ENCODE data around the gene STXBP6.

STXBP6 gene

GRCh38 chr14:24890716-24891115 is 159.2 kb downstream of the STXBP6 start:
- no peak for DNase-seq
- no peak for ATAC-seq
- no peaks in the 10 kb centered on the region for H3K27me3 Mint-ChIP-seq
- no peak overlapping the region for H3K27ac Mint-ChIP-seq
- H3K4me3 Mint-ChIP-seq: no peak overlapping the region
- peaks cover 0 to 19% of the 10 kb centered on the region in 2 donors for H3K9me3 Mint-ChIP-seq
- no peaks in the 10 kb centered on the region for H3K4me1 Mint-ChIP-seq

- Mint-ChIP-seq H3K4me3 (no peak overlapping the region), H3K9me3 (peaks cover 0 to 19% of the 10 kb centered on the region in 2 donors), H3K27me3 (no peaks in the 10 kb centered on the region), H3K27ac (no peak overlapping the region), H3K4me1 (no peaks in the 10 kb centered on the region)
- ATAC-seq (no peak), DNase-seq (no peak)
These were observed 160.1 kb downstream of the STXBP6 start for GRCh38 chr14:24889843-24890242.

GRCh38 chr14:24888532-24888931 is 161.4 kb downstream of the STXBP6 start:
- Mint-ChIP-seq H3K4me3 (no peak overlapping the region), H3K9me3 (peaks cover 0 to 19% of the 10 kb centered on the region in 2 donors), H3K27ac (no peak overlapping the region), H3K4me1 (no peaks in the 10 kb centered on the region), H3K27me3 (no peaks in the 10 kb centered on the region)
- no peak for DNase-seq
- ATAC-seq: no peak

- Mint-ChIP-seq H3K27me3 (no peaks in the 10 kb centered on the region), H3K27ac (no peak overlapping the region), H3K9me3 (peaks cover 0 to 19% of the 10 kb centered on the region in 2 donors), H3K4me3 (no peak overlapping the region), H3K4me1 (no peaks in the 10 kb centered on the region)
- DNase-seq (no peak), ATAC-seq (no peak)
These were observed 162.2 kb downstream of the STXBP6 start for GRCh38 chr14:24887623-24888304.

- ATAC-seq (no peak), DNase-seq (no peak)
- Mint-ChIP-seq H3K4me3 (no peak overlapping the region), H3K9me3 (peaks cover 0 to 10% of the 10 kb centered on the region in 2 donors), H3K27ac (peak overlapping the region in 1 of 2 donors; percentile 8), H3K27me3 (no peaks in the 10 kb centered on the region), H3K4me1 (no peaks in the 10 kb centered on the region)
These were observed 164.5 kb downstream of the STXBP6 start for GRCh38 chr14:24885410-24885913.

- no peak for ATAC-seq
- H3K27me3 Mint-ChIP-seq: no peaks in the 10 kb centered on the region
- H3K27ac Mint-ChIP-seq: no peak overlapping the region
- no peak for DNase-seq
- no peaks in the 10 kb centered on the region for H3K9me3 Mint-ChIP-seq
- no peak overlapping the region for H3K4me3 Mint-ChIP-seq
- no peaks in the 10 kb centered on the region for H3K4me1 Mint-ChIP-seq
These were observed 166.4 kb downstream of the STXBP6 start for GRCh38 chr14:24883576-24883975.

GRCh38 chr14:24881116-24881893 is 168.6 kb downstream of the STXBP6 start:
- no peak for ATAC-seq
- Mint-ChIP-seq H3K9me3 (no peaks in the 10 kb centered on the region), H3K4me1 (no peaks in the 10 kb centered on the region), H3K4me3 (no peak overlapping the region), H3K27me3 (no peaks in the 10 kb centered on the region), H3K27ac (no peak overlapping the region)
- DNase-seq: no peak

GRCh38 chr14:24880689-24881088 is 169.3 kb downstream of the STXBP6 start:
- H3K4me3 Mint-ChIP-seq: no peak overlapping the region
- DNase-seq (no peak), ATAC-seq (no peak)
- no peaks in the 10 kb centered on the region for H3K27me3 Mint-ChIP-seq
- H3K4me1 Mint-ChIP-seq: no peaks in the 10 kb centered on the region
- H3K27ac Mint-ChIP-seq: no peak overlapping the region
- H3K9me3 Mint-ChIP-seq: no peaks in the 10 kb centered on the region

- Mint-ChIP-seq H3K4me1 (no peaks in the 10 kb centered on the region), H3K4me3 (no peak overlapping the region), H3K27ac (no peak overlapping the region), H3K27me3 (peaks cover 4% of the 10 kb centered on the region), H3K9me3 (no peaks in the 10 kb centered on the region)
- no peak for DNase-seq
- no peak for ATAC-seq
These were observed 170.1 kb downstream of the STXBP6 start for GRCh38 chr14:24879661-24880386.

GRCh38 chr14:24876996-24877395 is 173.0 kb downstream of the STXBP6 start:
- Mint-ChIP-seq H3K27me3 (peaks cover 21% of the 10 kb centered on the region), H3K4me1 (no peaks in the 10 kb centered on the region), H3K4me3 (no peak overlapping the region), H3K27ac (no peak overlapping the region), H3K9me3 (no peaks in the 10 kb centered on the region)
- DNase-seq: no peak
- ATAC-seq: no peak

- ATAC-seq: no peak
- no peaks in the 10 kb centered on the region for H3K9me3 Mint-ChIP-seq
- no peak for DNase-seq
- H3K27ac Mint-ChIP-seq: no peak overlapping the region
- no peaks in the 10 kb centered on the region for H3K4me1 Mint-ChIP-seq
- H3K4me3 Mint-ChIP-seq: no peak overlapping the region
- peaks cover 21% of the 10 kb centered on the region for H3K27me3 Mint-ChIP-seq
These were observed 173.7 kb downstream of the STXBP6 start for GRCh38 chr14:24875991-24876878.

GRCh38 chr14:24875203-24875838 is 174.6 kb downstream of the STXBP6 start:
- Mint-ChIP-seq H3K27me3 (peaks cover 21% of the 10 kb centered on the region), H3K4me3 (no peak overlapping the region), H3K4me1 (no peaks in the 10 kb centered on the region), H3K27ac (no peak overlapping the region), H3K9me3 (no peaks in the 10 kb centered on the region)
- DNase-seq: no peak
- ATAC-seq: no peak

GRCh38 chr14:24874514-24875202 is 175.3 kb downstream of the STXBP6 start:
- Mint-ChIP-seq H3K27ac (no peak overlapping the region), H3K27me3 (peaks cover 21% of the 10 kb centered on the region), H3K4me1 (no peaks in the 10 kb centered on the region), H3K9me3 (no peaks in the 10 kb centered on the region), H3K4me3 (no peak overlapping the region)
- DNase-seq: no peak
- ATAC-seq: no peak

GRCh38 chr14:24873551-24873950 is 176.4 kb downstream of the STXBP6 start:
- no peaks in the 10 kb centered on the region for H3K4me1 Mint-ChIP-seq
- H3K27me3 Mint-ChIP-seq: peaks cover 21% of the 10 kb centered on the region
- DNase-seq: no peak
- no peak overlapping the region for H3K4me3 Mint-ChIP-seq
- H3K27ac Mint-ChIP-seq: no peak overlapping the region
- H3K9me3 Mint-ChIP-seq: no peaks in the 10 kb centered on the region
- ATAC-seq: no peak

Measured in stimulated activated naive CD8-positive, alpha-beta T cell treated with anti-CD3 and anti-CD28 coated beads, Interleukin-15, amount 100 ng/mL, for 72 hours (primary cell).